ENCODE measurements around the gene DNAH7. TPM values are rescaled to one million over a fixed set of nuclear protein-coding genes. Genes with fewer than 3 reads are reported as not detected.

The DNAH7 gene
- total RNA-seq, result under 1 TPM; 0.07 to 0.17 TPM

- H3K9me3 Mint-ChIP-seq, result no peaks in the 10 kb centered on the region
- ChIA-PET CTCF (interaction anchor here (0.6 to 3.4 kb wide), 38 partner anchors 8 to 1203 kb away, joined by 3 to 72 read pairs (median 4); no protein-coding TSS in a partner anchor), POLR2A (interaction anchor here (1.0 to 1.3 kb wide), 2 partner anchors 221 to 409 kb away, joined by 3 read pairs; no protein-coding TSS in a partner anchor)
- H3K27me3 Mint-ChIP-seq, result peaks cover 2% of the 10 kb centered on the region
- peak within 1 kb of the TSS; percentile 46 for H3K27ac Mint-ChIP-seq
- intact Hi-C loops (cut with micrococcal nuclease), result loop anchor here (1.0 to 5.0 kb wide), 9 partner anchors 145 to 1521 kb away; partner anchors contain the start of gene CCDC150
- H3K36me3 Mint-ChIP-seq, result no peaks in the 10 kb centered on the region
- peak; percentile 95 for DNase-seq
- H3K4me3 Mint-ChIP-seq, result peak within 1 kb of the TSS; percentile 88
- H3K4me1 Mint-ChIP-seq (ENCODE audit: low read depth), result peaks cover 9% of the 10 kb centered on the region
These were observed at the start of gene DNAH7 for GRCh38 chr2:196068271-196069209. DNAH7 (minus strand) TSS chr2:196068837; CDS start chr2:196068711, 126 bp downstream.

DNA sequence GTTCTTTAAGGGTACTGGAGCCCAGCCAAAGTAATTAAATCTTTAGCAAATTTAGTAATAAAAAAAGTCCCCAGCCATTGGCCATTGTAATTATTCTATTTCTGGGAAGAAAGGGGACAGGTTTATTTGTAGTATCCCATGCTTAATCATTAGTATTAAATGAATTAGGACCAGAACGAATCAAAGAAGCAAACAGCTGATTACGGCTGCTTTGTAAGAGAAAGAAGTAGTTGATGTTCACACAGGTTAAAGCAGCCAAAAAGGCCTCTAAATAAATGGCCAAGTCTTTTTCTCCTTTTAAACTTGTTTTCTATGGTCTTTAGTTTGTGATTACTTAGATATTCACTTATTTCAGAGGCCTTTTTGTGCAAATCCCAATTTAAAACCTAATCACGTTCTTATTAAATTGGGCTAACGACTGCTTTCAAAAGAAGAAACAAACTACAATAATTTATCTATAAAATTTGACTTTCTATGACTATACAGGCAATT is 48.6 kb upstream of the DNAH7 start:
- intact Hi-C loops (cut with micrococcal nuclease), result no loop called here
- ChIA-PET POLR2A (no interaction called here), CTCF (interaction anchor here (1.5 kb wide), 1 partner anchor 39 kb away, joined by 7 read pairs; no protein-coding TSS in a partner anchor)
- no peaks in the 10 kb centered on the region for H3K9me3 Mint-ChIP-seq
- peaks cover 14% of the 10 kb centered on the region for H3K4me1 Mint-ChIP-seq (ENCODE audit: low read depth)
- no peak for DNase-seq
- H3K4me3 Mint-ChIP-seq, result no peak overlapping the region
- no peaks in the 10 kb centered on the region for H3K36me3 Mint-ChIP-seq
- no peaks in the 10 kb centered on the region for H3K27me3 Mint-ChIP-seq
- H3K27ac Mint-ChIP-seq, result no peak overlapping the region

- H3K4me3 Mint-ChIP-seq, result no peak overlapping the region
- intact Hi-C loops (cut with micrococcal nuclease), result no loop called here
- POLR2A ChIA-PET, result interaction anchor here (0.5 to 0.6 kb wide), 2 partner anchors 263 to 288 kb away, joined by 3 read pairs; no protein-coding TSS in a partner anchor
These were observed 44.7 kb upstream of the DNAH7 start for GRCh38 chr2:196113061-196113974.

GRCh38 chr2:196112418-196113034 is 43.9 kb upstream of the DNAH7 start:
- ChIA-PET POLR2A (interaction anchor here (0.6 kb wide), 1 partner anchor 264 kb away, joined by 3 read pairs; no protein-coding TSS in a partner anchor), CTCF (interaction anchor here (0.8 to 1.4 kb wide), 4 partner anchors 10 to 341 kb away, joined by 3 to 4 read pairs (median 4); no protein-coding TSS in a partner anchor)
- Mint-ChIP-seq H3K4me3 (no peak overlapping the region), H3K9me3 (no peaks in the 10 kb centered on the region), H3K27ac (no peak overlapping the region), H3K27me3 (no peaks in the 10 kb centered on the region), H3K4me1 (ENCODE audit: low read depth) (peaks cover 18% of the 10 kb centered on the region), H3K36me3 (no peaks in the 10 kb centered on the region)
- DNase-seq, result no peak
- intact Hi-C loops (cut with micrococcal nuclease), result no loop called here

More at GRCh38 chr2:196113061-196113974, 44.7 kb upstream of the DNAH7 start:
- H3K27me3 Mint-ChIP-seq, result no peaks in the 10 kb centered on the region
- H3K27ac Mint-ChIP-seq, result no peak overlapping the region
- CTCF ChIA-PET, result interaction anchor here (1.2 to 1.4 kb wide), 3 partner anchors 11 to 340 kb away, joined by 3 to 4 read pairs (median 4); no protein-coding TSS in a partner anchor
- peaks cover 18% of the 10 kb centered on the region for H3K4me1 Mint-ChIP-seq (ENCODE audit: low read depth)
- no peaks in the 10 kb centered on the region for H3K36me3 Mint-ChIP-seq
- no peak for DNase-seq
- H3K9me3 Mint-ChIP-seq, result no peaks in the 10 kb centered on the region

DNA sequence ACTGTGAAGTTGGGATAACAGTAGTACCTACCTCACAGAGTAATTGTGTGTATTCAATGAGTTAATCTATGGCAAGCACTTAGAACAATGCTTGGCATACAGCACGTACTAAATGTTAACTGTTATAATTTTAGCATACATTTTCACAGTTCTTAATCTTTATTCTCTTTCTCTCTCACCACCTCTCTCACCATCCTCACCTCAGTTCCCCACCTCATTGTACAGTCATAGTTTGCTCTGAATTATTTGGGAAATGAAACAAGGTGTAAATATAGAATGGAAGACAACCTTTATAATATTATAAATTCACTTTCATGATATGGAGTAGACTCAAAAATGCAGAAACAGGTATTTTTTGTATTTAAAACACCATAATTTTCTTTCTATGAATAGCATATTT is 40.0 kb upstream of the DNAH7 start:
- POLR2A ChIA-PET, result no interaction called here
- no peaks in the 10 kb centered on the region for H3K36me3 Mint-ChIP-seq
- no peaks in the 10 kb centered on the region for H3K9me3 Mint-ChIP-seq
- no peak for DNase-seq
- no peak overlapping the region for H3K27ac Mint-ChIP-seq
- H3K27me3 Mint-ChIP-seq, result no peaks in the 10 kb centered on the region
- peaks cover 25% of the 10 kb centered on the region for H3K4me1 Mint-ChIP-seq (ENCODE audit: low read depth)
- intact Hi-C loops (cut with micrococcal nuclease), result no loop called here
- H3K4me3 Mint-ChIP-seq, result no peak overlapping the region
- CTCF ChIA-PET, result no interaction called here

DNA sequence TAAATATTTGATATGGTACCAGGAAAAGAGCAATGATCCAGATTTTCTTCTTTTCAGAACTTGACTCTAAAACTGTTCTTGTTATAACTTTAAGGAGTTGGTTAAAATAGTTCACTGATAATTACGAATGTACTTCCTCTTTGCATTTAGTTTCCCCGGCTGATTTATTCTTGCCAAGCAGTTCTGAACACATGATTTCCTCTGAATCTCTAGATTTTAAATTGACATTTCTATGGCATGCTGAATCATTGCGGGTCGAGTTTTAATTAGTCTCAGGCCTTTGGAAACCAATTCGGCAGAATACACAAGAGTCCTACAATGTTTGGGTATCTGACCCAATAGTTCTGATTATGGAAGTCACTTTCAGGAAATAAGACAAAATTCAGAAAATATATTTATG is 37.3 kb upstream of the DNAH7 start:
- POLR2A ChIA-PET, result no interaction called here
- H3K4me1 Mint-ChIP-seq (ENCODE audit: low read depth), result peaks cover 21% of the 10 kb centered on the region
- no peaks in the 10 kb centered on the region for H3K36me3 Mint-ChIP-seq
- CTCF ChIA-PET, result no interaction called here
- H3K4me3 Mint-ChIP-seq, result no peak overlapping the region
- H3K27ac Mint-ChIP-seq, result no peak overlapping the region
- DNase-seq, result no peak
- intact Hi-C loops (cut with micrococcal nuclease), result no loop called here
- H3K9me3 Mint-ChIP-seq, result no peaks in the 10 kb centered on the region
- H3K27me3 Mint-ChIP-seq, result no peaks in the 10 kb centered on the region

GRCh38 chr2:196104066-196104465 is 35.4 kb upstream of the DNAH7 start:
- H3K27me3 Mint-ChIP-seq, result no peaks in the 10 kb centered on the region
- POLR2A ChIA-PET, result no interaction called here
- no peaks in the 10 kb centered on the region for H3K9me3 Mint-ChIP-seq
- H3K4me1 Mint-ChIP-seq (ENCODE audit: low read depth), result peaks cover 32% of the 10 kb centered on the region
- H3K4me3 Mint-ChIP-seq, result no peak overlapping the region
- H3K36me3 Mint-ChIP-seq, result no peaks in the 10 kb centered on the region
- CTCF ChIA-PET, result no interaction called here
- intact Hi-C loops (cut with micrococcal nuclease), result no loop called here
- H3K27ac Mint-ChIP-seq, result no peak overlapping the region
- no peak for DNase-seq

- ChIA-PET CTCF (interaction anchor here (1.2 kb wide), 1 partner anchor 27 kb away, joined by 3 read pairs; no protein-coding TSS in a partner anchor), POLR2A (no interaction called here)
- DNase-seq, result no peak
- H3K27me3 Mint-ChIP-seq, result no peaks in the 10 kb centered on the region
- no peaks in the 10 kb centered on the region for H3K9me3 Mint-ChIP-seq
- intact Hi-C loops (cut with micrococcal nuclease), result no loop called here
- H3K4me3 Mint-ChIP-seq, result no peak overlapping the region
- H3K4me1 Mint-ChIP-seq (ENCODE audit: low read depth), result peaks cover 32% of the 10 kb centered on the region
- H3K36me3 Mint-ChIP-seq, result no peaks in the 10 kb centered on the region
- no peak overlapping the region for H3K27ac Mint-ChIP-seq
These were observed 35.0 kb upstream of the DNAH7 start for GRCh38 chr2:196103626-196104025.

GRCh38 chr2:196101325-196101991 is 32.8 kb upstream of the DNAH7 start:
- peak; percentile 69 for DNase-seq
- Mint-ChIP-seq H3K9me3 (no peaks in the 10 kb centered on the region), H3K36me3 (no peaks in the 10 kb centered on the region), H3K27me3 (no peaks in the 10 kb centered on the region), H3K27ac (peak overlapping the region; percentile 31), H3K4me3 (no peak overlapping the region), H3K4me1 (ENCODE audit: low read depth) (peaks cover 31% of the 10 kb centered on the region)
- POLR2A ChIA-PET, result interaction anchor here (0.7 to 1.5 kb wide), 2 partner anchors 42 to 159 kb away, joined by 3 read pairs; no protein-coding TSS in a partner anchor
- intact Hi-C loops (cut with micrococcal nuclease), result no loop called here
- CTCF ChIA-PET, result interaction anchor here (1.0 to 1.9 kb wide), 4 partner anchors 24 to 236 kb away, joined by 4 to 8 read pairs (median 6); partner anchors contain the start of gene DNAH7

GRCh38 chr2:196099916-196100315 is 31.3 kb upstream of the DNAH7 start:
- Mint-ChIP-seq H3K27ac (no peak overlapping the region), H3K4me3 (no peak overlapping the region), H3K27me3 (no peaks in the 10 kb centered on the region), H3K36me3 (no peaks in the 10 kb centered on the region), H3K9me3 (peaks cover 2% of the 10 kb centered on the region), H3K4me1 (ENCODE audit: low read depth) (peaks cover 23% of the 10 kb centered on the region)
- ChIA-PET CTCF (interaction anchor here (1.9 kb wide), 1 partner anchor 32 kb away, joined by 8 read pairs; the partner anchor contains the start of gene DNAH7), POLR2A (no interaction called here)
- intact Hi-C loops (cut with micrococcal nuclease), result no loop called here
- DNase-seq, result no peak
